KOPT-K1 (cell line): ENCODE measurements around the gene CASP1.

ENCODE experiments used
- H3K27ac ChIP-seq: fragments of 200-600 bp; sonication (generic); 2 replicates; pipeline ENCODE4 v1.5.1; 2016; ENCODE audit warnings: antibody characterized with exemption, mild to moderate bottlenecking, low read depth, low read length; ENCODE audit not compliant: poor library complexity, severe bottlenecking
- H3K36me3 ChIP-seq: fragments of 200-600 bp; sonication (generic); 2 replicates; pipeline ENCODE4 v1.5.1; 2017; ENCODE audit warnings: antibody characterized with exemption, mild to moderate bottlenecking, low read length, moderate library complexity; ENCODE audit not compliant: insufficient read depth
- H3K9me3 ChIP-seq: fragments of 200-600 bp; sonication (generic); 2 replicates; pipeline ENCODE4 v1.5.1; 2017; ENCODE audit warnings: antibody characterized with exemption, low read length, mild to moderate bottlenecking; ENCODE audit not compliant: insufficient read depth, poor library complexity, severe bottlenecking

CASP1 gene

DNA sequence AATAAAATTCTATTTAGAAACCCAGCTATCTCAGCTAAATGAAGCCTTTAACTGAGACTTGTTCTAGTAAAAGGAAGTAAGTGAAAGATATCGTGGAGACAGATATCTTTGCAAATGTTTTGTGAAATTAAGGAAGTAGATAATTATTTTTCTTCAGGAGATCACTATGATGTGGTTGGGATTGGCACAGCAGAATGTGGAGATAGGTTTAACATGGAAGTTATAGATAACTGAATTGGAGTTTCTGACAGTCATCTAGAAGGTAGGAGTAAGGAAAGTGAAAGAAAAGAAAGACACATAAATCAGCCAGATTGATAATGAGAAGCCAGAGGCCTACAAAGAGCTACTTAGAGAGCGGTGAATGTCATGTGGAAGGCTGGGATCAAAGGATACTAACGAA lies 7.3 kb downstream of the CASP1 start:
- Histone ChIP-seq H3K9me3 (no peaks in the 10 kb centered on the region), H3K36me3 (peaks cover 40% of the 10 kb centered on the region; the same call in 1 of the 2 replicates), H3K27ac (no peak overlapping the region)

DNA sequence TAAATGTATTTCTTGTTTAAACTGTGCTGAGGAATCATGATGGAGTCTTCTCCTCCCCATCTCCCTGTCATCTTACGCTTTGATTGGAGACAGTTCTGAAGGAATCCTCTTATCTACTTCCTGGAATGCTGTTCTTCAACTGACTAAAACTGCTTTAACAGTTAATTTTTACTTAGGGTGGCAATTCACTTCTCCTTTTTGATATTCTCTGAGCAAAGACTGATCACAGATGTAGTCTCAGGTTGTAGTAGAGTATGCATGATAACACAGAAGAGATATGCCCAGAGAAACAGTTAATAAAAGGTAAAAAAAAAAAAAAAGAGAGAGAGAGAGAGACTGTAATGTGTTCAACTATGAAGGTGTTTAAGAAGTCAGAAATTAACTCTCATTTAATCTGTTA lies 10.6 kb downstream of the CASP1 start:
- Histone ChIP-seq H3K9me3 (no peaks in the 10 kb centered on the region), H3K27ac (no peak overlapping the region), H3K36me3 (peaks cover 21% of the 10 kb centered on the region; the same call in 1 of the 2 replicates)

DNA sequence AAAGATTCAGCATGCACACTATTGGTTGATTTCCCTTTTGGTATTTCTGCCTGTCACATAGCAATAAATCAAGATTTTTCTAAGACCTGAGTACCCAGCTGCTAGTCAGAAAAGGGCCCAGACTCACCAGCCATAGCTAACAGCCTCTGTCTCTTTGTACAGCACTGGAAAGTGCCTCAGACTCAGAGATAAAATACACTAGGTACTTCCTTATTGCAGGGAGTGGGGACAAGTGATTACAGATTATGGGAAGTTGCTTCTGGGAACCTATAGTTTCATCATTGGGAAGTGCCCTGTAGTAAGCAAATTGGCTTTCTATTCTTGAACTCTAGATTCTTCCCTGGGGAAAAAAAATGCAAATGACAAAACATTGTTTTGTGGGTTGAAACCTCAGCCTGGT lies 11.9 kb downstream of the CASP1 start, which contains the start of gene CASP5:
Gene CASP5, minus strand, starts transcription at position 166 of the 400 bp plus-strand sequence. Its CDS starts 32 bp downstream, at position 134.
- peaks cover 12% of the 10 kb centered on the region; the same call in 1 of the 2 replicates for H3K36me3 ChIP-seq
- H3K9me3 ChIP-seq: no peaks in the 10 kb centered on the region
- H3K27ac ChIP-seq: no peak within 1 kb of the TSS

DNA sequence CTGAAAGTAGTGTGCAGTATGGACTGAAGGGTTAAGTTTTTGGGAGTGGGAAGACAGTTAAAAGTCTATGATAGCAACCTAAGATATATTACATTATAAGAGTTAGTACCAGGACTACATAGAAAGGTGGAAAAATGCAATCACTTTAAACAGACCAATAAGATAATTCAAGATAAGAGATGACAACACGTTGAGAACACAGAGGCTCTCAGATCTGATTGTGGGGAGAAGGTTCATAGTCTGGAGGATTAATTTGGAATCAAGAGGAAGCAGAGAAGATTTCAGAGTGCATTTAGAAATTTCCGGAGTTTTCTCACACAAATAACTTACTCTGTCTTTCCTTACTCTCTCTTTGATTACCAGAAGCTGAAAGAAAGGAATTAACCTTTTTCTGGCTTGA lies 12.4 kb downstream of the CASP1 start:
- Histone ChIP-seq H3K27ac (no peak overlapping the region), H3K9me3 (no peaks in the 10 kb centered on the region), H3K36me3 (peaks cover 7% of the 10 kb centered on the region; the same call in 1 of the 2 replicates)

DNA sequence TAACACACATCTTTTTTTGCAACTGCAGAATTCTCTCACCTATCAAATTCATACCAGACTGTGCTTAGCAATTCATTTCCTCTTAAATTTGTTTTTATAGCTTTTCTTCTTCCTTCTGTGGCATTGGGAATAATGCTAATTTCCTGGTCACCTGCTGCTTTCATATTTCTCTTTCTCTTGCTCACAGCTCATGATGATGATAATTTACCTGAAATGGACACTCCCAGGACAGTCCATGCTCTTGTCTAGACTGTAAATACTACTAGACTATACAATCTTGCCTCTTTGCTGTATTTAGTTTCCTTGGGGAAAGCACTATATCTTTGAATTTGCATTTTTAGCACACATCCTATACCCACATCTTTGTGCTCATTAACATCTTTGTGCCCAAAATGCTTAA lies 27.5 kb downstream of the CASP1 start:
- Histone ChIP-seq H3K9me3 (no peaks in the 10 kb centered on the region), H3K27ac (no peak overlapping the region), H3K36me3 (no peaks in the 10 kb centered on the region)

DNA sequence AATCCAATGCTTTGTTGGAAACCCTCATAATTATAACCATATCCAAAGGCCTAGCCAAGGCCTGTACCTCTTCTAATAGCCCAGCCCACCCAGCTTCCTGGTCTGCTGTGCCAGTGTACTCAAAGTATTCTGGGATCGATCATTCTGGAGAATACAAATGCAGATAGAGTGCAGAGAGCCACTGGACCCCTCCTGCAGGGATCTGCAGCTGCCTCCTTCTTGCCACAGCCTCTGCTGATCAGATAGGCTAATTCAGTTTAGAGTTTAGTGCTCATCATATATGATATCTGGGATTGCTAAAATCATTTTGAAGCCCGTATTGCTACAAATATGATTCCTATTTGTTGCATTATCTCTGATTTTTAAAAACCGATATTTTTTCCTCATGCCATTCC lies 29.5 kb downstream of the CASP1 start:
- Histone ChIP-seq H3K27ac (no peak overlapping the region), H3K36me3 (no peaks in the 10 kb centered on the region), H3K9me3 (no peaks in the 10 kb centered on the region)

DNA sequence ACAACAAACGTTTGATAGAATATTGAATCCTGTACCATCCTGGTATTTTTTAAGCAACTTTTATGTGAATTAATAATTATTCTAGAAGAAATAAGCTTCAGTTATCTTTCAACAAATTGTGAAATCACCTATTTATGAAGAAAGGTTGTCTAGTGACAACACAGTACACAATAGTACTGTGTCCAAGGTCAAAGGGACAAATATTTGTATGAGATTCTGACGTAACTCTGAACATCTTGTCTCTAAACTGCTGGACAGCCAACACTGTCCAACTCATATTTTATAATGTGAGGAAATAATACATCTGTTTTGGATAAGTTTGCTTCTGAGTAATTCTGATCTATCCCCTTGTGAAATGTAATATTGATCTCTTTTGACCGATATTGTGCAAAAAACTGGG lies 30.9 kb downstream of the CASP1 start:
- no peaks in the 10 kb centered on the region for H3K36me3 ChIP-seq
- no peaks in the 10 kb centered on the region for H3K9me3 ChIP-seq
- no peak overlapping the region for H3K27ac ChIP-seq

DNA sequence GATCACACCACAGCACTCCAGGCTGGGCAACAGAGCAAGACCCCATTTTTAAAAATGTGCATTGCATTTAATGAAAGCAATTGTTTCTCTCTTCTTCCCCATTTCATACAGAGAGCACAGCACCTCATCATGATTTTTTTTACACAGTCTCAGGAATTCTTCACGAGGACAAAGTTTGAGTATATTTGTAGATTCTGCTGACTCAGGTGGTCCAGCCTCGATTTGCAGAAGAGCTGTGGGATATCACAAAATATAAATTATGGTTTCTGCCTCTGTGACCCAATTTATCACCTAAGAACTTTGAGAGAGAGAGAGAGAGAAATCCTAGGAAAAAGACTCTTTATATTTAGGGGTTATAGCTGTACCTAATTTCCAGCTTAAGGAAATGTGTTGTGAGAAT lies 31.8 kb downstream of the CASP1 start:
- H3K36me3 ChIP-seq: no peaks in the 10 kb centered on the region
- H3K27ac ChIP-seq: no peak overlapping the region
- H3K9me3 ChIP-seq: no peaks in the 10 kb centered on the region

DNA sequence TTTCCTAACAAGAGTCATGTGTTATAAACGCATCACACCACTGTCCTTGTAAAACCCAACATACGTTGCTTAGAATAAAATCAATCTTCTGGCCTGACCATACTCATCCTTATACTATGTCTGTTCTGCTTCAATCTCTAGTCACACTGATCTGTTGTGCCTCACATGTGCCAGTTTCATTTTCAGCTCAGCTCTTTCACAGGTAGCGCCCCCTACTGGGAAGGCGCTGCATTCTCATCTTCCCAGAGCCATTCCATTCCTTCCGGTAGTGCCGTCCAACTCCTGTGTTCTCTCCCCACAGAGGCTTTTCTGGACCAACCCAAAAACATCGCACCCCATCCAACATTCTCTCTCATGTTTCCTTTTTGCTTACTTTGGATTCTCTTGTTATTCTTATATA lies 34.1 kb downstream of the CASP1 start:
- no peak overlapping the region for H3K27ac ChIP-seq
- no peaks in the 10 kb centered on the region for H3K9me3 ChIP-seq
- H3K36me3 ChIP-seq: no peaks in the 10 kb centered on the region

DNA sequence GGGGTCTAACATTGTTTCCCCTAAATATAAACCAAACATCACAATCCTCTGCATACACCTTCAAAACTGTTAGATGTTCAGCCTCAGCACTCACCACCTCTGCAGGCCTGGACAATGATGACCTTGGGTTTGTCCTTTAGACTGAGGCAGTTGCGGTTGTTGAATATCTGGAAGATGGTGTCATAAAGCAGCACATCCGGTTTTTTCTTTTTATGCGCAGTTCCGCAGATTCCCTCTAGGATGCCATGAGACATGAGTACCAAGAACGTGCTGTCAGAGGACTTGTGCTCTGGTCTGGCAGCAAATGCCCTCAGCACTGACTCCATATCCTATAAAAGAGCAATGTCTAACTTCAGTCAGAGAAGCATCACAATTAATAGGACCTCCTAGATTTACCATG lies 34.8 kb downstream of the CASP1 start:
- no peak overlapping the region for H3K27ac ChIP-seq
- no peaks in the 10 kb centered on the region for H3K9me3 ChIP-seq
- no peaks in the 10 kb centered on the region for H3K36me3 ChIP-seq

DNA sequence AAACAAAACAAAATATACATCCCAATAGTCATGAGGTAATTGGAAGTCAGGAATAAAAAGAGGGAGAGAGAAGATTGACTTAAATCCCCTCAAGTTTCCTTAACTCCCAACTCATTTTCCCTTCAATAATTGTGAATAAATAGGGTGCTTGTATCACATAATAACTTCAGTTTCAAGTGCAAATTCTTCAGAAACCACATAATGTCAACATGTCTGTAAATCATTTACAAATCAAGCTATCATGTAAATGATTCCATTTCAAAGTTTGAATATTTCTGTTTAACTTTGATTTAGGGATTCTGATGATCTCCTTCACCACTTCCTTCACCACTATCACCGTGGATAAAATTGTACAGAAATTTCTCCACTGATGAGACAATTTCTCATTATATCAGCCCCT lies 35.2 kb downstream of the CASP1 start:
- H3K27ac ChIP-seq: no peak overlapping the region
- H3K9me3 ChIP-seq: no peaks in the 10 kb centered on the region
- H3K36me3 ChIP-seq: no peaks in the 10 kb centered on the region

DNA sequence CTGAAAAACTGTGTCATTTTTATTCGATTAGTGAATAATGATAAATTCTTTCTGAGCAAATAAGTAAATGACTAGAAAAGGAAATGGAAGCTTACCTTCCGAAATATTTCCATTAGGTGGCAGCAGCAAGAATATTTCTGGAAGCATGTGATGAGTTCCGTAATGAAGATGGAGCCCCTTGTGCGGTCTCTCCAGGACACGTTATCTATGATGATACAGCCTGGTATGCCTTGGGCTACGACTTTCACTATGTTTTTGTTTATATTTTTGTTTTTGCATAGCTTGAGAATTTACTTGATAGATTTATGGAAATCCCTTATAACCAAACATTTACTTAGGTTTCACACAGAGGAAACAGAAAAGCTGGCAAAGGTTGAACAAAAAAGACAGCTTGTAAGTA lies 37.7 kb downstream of the CASP1 start:
- Histone ChIP-seq H3K27ac (no peak overlapping the region), H3K36me3 (no peaks in the 10 kb centered on the region), H3K9me3 (no peaks in the 10 kb centered on the region)

DNA sequence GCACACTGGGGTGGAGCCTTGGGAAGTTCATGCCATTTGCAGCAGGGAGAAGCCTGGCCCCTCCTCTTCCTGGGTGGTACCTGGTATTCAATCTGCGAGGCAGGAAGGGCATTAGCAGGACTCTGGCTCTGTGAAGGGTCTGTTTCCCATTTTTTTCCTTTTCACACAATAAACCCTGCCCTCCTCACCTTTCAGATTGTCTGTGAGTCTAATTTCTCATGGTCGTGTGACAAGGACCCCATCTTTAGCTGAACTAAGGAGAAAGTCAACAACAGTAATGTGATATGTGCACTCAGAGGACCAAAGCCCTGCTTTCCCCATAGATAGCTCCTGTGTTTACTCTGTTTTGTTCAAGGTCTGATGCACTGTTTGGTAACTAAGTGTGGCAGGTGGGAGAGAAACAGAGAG lies 39.9 kb downstream of the CASP1 start:
- Histone ChIP-seq H3K36me3 (no peaks in the 10 kb centered on the region), H3K9me3 (no peaks in the 10 kb centered on the region)

DNA sequence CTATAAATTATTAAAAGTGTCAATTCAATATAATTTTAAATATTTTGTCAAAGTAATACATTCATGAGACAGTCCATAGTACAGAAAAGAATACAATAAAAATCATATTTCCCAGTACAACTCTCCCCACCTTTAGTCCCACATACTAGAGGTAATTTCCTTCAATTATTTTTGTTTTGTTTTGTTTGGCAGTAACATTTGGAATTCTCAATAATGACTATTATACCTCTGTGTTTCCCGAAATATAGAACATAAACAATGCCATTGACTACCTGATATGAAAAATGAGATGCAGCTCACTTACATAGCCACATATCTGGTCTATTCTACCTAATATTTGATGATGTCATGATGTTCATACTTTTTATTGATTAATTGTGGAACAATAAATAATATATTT lies 42.2 kb downstream of the CASP1 start:
- no peak overlapping the region for H3K27ac ChIP-seq
- H3K9me3 ChIP-seq: no peaks in the 10 kb centered on the region
- no peaks in the 10 kb centered on the region for H3K36me3 ChIP-seq

More for the DNA sequence above, 39.9 kb downstream of the CASP1 start:
- H3K27ac ChIP-seq: no peak overlapping the region

DNA sequence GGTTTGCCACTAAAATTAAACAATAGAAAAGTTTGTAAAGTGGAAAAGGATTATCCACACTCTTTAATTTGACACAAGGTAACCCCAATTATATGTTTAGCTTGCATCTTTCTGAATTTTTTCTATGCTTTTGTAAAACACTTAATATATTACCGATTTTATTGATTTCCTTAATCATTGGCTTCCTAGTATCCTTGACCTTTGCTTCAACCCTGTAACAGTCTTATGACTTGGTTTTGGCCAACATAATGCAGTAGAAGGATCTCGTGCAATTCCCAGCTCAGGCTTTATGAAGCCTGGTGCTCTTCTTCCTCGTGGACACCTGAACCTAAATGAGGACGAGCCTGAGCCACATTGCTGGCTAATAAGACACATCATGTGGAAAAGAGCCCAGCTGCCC lies 43.0 kb downstream of the CASP1 start:
- H3K36me3 ChIP-seq: no peaks in the 10 kb centered on the region
- H3K9me3 ChIP-seq: no peaks in the 10 kb centered on the region
- no peak overlapping the region for H3K27ac ChIP-seq

DNA sequence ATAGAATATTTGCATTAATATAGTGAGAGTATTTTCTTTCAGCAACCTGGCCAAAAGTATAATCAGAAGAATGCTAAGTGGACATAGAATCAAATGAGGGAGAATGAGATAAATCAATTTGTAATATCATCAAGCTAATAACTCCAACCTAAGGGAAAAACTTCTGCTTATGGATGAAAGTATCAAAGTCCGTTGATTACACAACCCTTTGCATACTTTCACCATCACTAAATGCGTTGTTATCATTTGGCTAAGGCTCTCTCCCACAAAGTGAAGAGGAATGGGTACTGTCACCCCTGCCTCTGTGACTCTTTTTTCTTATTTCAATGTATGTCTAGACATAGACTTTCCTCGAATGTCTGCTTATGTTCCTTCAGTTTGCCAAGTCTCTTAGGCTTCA lies 50.1 kb downstream of the CASP1 start:
- Histone ChIP-seq H3K27ac (no peak overlapping the region), H3K36me3 (no peaks in the 10 kb centered on the region)

DNA sequence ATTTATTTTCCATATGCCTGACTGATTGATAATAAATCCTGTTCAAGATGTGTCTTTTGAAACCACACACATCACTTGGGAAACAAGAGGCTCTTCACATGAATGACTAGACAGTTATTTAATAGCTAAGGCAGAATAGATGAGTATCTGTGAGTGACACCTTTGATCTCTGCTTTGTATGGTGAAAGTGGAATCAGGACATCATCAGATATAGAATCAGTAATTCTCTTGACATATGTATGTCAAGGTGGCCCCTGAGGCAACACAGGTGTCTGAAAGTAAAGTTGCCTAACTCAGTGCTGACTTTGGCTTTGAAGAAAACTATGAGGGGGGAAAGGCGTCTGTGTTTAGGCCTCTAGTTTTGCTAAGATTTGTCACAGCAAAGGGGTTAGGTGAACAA lies 55.1 kb downstream of the CASP1 start:
- no peaks in the 10 kb centered on the region for H3K36me3 ChIP-seq
- H3K27ac ChIP-seq: no peak overlapping the region
- no peaks in the 10 kb centered on the region for H3K9me3 ChIP-seq

More for the DNA sequence above, 50.1 kb downstream of the CASP1 start:
- H3K9me3 ChIP-seq: no peaks in the 10 kb centered on the region
